ENCODE measurements around the gene DCTN3. TPM values are rescaled to one million over a fixed set of nuclear protein-coding genes. Genes with fewer than 3 reads are reported as not detected.

The DCTN3 gene
- total and polyA plus RNA-seq, 10 of the 15 experiments (the other 5 are each of a cell fraction or from before 2014, with no cell fraction given): 19.0 to 120 (median 71.8) TPM

- in situ Hi-C loops (cut with MboI): no loop called here
- 3% methylated on average over 28 of the region's 28 CpGs for WGBS (ENCODE audit: insufficient coverage, insufficient replicate concordance, low lambda C conversion rate, missing lambda C conversion rate)
Measured at GRCh38 chr9:34578241-34579103, 41.8 kb downstream of the DCTN3 start.

More at GRCh38 chr9:34578241-34579103, 41.8 kb downstream of the DCTN3 start:
- H3K27ac ChIP-seq (ENCODE audit: control insufficient read depth, insufficient read depth): no peak overlapping the region
- no peak for DNase-seq (ENCODE audit: low read depth, low spot score)
- ChIA-PET CTCF (no interaction called here), POLR2A (no interaction called here), SMC1A (ENCODE audit: uncharacterized antibody, unreplicated experiment) (no interaction called here), RAD21 (ENCODE audit: unreplicated experiment) (no interaction called here)
- intact Hi-C loops (cut with micrococcal nuclease; ENCODE audit: unreplicated experiment): no loop called here
- peak; percentile 35; the same call in 1 of the 3 replicates for ATAC-seq
- H3K9me3 ChIP-seq (replicated peaks; ENCODE audit: control insufficient read depth, insufficient read depth, low read length): no peaks in the 10 kb centered on the region
- FAIRE-seq: no peak
- no peak overlapping the region for H3K4me2 ChIP-seq (ENCODE audit: control insufficient read depth, insufficient read depth)
- no peaks in the 10 kb centered on the region for H3K36me3 ChIP-seq (ENCODE audit: control insufficient read depth in 2 of 2, insufficient read depth in 2 of 2, low read length in 1 of 2)
- no peak overlapping the region for H3K9ac ChIP-seq (ENCODE audit: control insufficient read depth, insufficient read depth, low read length)
- peaks cover 19 to 23% of the 10 kb centered on the region in 2 experiments for H3K27me3 ChIP-seq (replicated peaks in 1 of 2; ENCODE audit: control insufficient read depth in 2 of 2, insufficient read depth in 2 of 2, low read length in 1 of 2)
- H3K4me1 ChIP-seq (ENCODE audit: control insufficient read depth, insufficient read depth, low read length): no peaks in the 10 kb centered on the region
- peaks cover 3% of the 10 kb centered on the region for H4K20me1 ChIP-seq (ENCODE audit: control insufficient read depth, insufficient read depth)
- no peak overlapping the region for H2AFZ ChIP-seq (ENCODE audit: control insufficient read depth, low read depth, low read length)
- H3K4me3 ChIP-seq: no peak overlapping the region
- no TSS peak for BruUV-seq (replicated peaks)
- no peaks in the 10 kb centered on the region for H3K79me2 ChIP-seq (ENCODE audit: control insufficient read depth, insufficient read depth, low read length)
- TF ChIP-seq EP300 (IDR thresholded peaks at IDR 0.05; ENCODE audit: borderline replicate concordance in 1 of 2, control insufficient read depth in 1 of 2, low read depth in 2 of 2, low read length in 2 of 2) (no peak), NR2C2 (IDR thresholded peaks at IDR 0.05; ENCODE audit: borderline replicate concordance, control insufficient read depth, insufficient read length, low read depth) (no peak), TCF7 (IDR thresholded peaks at IDR 0.05; ENCODE audit: borderline replicate concordance) (no peak), SPI1 (IDR thresholded peaks at IDR 0.05; ENCODE audit: borderline replicate concordance, insufficient read depth, low read depth, low read length) (no peak), NR2C1 (IDR thresholded peaks at IDR 0.05) (no peak), KAT2A (conservative IDR thresholded peaks at IDR 0.05; ENCODE audit: control insufficient read depth, low read depth, low read length) (no peak), CHD1 (IDR thresholded peaks at IDR 0.05; ENCODE audit: low read depth, low read length) (no peak), JUNB (IDR thresholded peaks at IDR 0.05) (no peak), ZNF217 (IDR thresholded peaks at IDR 0.05) (no peak), TARDBP (IDR thresholded peaks at IDR 0.05; ENCODE audit: borderline replicate concordance) (no peak), ZNF384 (IDR thresholded peaks at IDR 0.05; ENCODE audit: borderline replicate concordance, low read depth, low read length) (no peak)
- TF ChIP-seq, protein P1, sequence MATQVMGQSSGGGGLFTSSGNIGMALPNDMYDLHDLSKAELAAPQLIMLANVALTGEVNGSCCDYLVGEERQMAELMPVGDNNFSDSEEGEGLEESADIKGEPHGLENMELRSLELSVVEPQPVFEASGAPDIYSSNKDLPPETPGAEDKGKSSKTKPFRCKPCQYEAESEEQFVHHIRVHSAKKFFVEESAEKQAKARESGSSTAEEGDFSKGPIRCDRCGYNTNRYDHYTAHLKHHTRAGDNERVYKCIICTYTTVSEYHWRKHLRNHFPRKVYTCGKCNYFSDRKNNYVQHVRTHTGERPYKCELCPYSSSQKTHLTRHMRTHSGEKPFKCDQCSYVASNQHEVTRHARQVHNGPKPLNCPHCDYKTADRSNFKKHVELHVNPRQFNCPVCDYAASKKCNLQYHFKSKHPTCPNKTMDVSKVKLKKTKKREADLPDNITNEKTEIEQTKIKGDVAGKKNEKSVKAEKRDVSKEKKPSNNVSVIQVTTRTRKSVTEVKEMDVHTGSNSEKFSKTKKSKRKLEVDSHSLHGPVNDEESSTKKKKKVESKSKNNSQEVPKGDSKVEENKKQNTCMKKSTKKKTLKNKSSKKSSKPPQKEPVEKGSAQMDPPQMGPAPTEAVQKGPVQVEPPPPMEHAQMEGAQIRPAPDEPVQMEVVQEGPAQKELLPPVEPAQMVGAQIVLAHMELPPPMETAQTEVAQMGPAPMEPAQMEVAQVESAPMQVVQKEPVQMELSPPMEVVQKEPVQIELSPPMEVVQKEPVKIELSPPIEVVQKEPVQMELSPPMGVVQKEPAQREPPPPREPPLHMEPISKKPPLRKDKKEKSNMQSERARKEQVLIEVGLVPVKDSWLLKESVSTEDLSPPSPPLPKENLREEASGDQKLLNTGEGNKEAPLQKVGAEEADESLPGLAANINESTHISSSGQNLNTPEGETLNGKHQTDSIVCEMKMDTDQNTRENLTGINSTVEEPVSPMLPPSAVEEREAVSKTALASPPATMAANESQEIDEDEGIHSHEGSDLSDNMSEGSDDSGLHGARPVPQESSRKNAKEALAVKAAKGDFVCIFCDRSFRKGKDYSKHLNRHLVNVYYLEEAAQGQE (IDR thresholded peaks at IDR 0.05; ENCODE audit: low read depth, low read length): no peak

All from GM12878 (cell line).